Activated T-cell treated with anti-CD3 and anti-CD28 coated beads, Interleukin-2, amount 50 U/mL, for 48 hours (primary cell): ENCODE results near the gene SNX6.
A peak's percentile ranks its signal among the peaks of the same experiment; 100 is the strongest.
"Not testable (repeated sequence)": the region's sequence is repeated elsewhere in the genome, so short reads cannot be mapped to it uniquely, and the experiment has no call there.

Experiments
- DNase-seq, 2 experiments: peaks; one replicate each; pipeline ENCODE4 v3.0.0-alpha.2; 2020

The SNX6 gene

DNA sequence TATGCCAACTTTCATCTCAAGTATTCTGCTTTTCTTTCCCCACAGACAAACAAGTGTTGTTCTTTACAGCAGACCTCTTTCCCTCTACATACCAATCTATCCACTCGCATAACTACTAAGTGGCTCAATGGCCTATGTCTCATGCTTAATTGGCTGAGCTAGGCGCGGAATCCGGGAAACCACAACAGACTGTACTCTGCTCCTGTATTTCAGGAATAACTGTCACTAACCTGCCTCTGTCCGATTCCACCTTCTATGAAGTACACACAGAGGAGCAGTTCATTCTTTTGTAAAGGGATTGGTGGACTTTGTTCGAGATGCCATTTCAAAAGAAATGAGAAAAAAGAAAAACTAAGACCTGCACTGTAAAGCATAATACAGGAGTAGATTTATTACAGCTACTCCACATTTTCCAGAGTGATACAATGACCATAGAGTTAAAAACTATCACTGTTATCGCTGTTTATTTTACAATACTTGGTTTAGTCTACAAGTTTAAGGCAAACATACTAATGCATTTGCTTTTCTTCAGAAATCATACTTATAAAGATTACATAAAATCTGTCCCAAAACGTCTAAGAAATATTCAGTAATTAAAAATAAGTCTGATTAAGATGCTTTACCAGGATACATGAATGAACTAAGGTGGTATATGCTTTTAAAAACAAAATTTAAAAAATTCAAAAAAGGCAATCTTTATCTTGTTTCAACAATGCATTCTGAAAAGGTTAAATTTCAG lies 67.7 kb downstream of the SNX6 start:
- DNase-seq = not testable (repeated sequence)

DNA sequence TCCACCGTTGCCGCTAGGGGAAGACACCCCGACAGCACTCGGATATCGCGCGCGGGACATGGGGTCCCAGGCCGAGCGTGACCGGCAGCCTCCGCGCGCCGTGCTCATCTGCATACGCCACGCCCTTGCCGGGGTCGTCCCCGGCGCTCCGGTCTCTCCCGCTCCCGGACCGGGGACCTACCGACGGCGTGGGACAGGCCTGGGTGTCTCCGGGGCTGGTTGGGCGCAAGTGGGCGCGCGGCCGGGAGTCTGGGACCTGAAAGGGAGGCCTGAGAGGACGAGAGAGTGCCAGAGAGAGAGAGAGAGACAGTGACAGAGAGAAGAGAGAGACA lies 73.5 kb downstream of the SNX6 start:
- not testable (repeated sequence) for DNase-seq

DNA sequence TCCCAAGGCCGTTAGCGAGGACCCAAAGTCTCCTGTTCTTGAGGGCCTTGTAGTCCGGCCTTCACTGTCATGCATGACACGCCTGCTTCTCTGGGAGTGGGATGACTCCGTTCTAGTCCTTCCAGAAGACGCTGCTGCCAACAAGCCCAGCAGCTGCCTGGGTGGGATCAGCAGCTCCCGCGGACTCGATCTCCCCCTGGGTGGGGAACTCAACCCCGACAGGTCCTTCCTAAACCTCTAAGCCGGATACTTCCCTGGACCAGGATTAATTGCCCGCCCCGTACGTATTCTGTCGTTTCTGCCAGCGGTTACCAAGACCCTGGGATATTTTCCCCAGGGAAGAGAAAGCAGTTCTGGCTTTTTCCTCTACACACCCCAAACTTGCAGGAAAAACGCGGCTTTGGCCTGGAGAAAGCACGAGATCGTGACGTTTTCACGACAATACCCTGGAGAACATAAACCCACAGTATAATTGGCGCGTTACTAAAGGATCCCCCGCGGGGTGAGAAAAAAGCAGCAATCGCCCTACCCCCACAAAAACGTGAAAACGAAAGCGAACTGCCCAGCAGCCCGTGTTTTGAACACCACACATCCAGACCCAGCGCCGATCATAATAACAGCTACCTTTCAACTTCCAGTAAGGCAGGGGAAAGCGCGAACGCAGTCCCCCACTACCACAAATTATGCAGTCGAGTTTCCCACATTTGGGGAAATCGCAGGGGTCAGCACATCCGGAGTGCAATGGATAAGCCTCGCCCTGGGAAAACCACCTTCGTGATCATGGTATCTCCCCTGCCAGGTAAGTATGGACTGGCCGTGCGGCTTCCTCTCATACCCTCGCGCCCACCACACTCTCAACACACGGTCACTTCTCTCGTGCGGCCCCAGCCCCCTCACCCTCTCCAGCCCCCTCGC lies 74.1 kb downstream of the SNX6 start:
- not testable (repeated sequence) for DNase-seq

DNA sequence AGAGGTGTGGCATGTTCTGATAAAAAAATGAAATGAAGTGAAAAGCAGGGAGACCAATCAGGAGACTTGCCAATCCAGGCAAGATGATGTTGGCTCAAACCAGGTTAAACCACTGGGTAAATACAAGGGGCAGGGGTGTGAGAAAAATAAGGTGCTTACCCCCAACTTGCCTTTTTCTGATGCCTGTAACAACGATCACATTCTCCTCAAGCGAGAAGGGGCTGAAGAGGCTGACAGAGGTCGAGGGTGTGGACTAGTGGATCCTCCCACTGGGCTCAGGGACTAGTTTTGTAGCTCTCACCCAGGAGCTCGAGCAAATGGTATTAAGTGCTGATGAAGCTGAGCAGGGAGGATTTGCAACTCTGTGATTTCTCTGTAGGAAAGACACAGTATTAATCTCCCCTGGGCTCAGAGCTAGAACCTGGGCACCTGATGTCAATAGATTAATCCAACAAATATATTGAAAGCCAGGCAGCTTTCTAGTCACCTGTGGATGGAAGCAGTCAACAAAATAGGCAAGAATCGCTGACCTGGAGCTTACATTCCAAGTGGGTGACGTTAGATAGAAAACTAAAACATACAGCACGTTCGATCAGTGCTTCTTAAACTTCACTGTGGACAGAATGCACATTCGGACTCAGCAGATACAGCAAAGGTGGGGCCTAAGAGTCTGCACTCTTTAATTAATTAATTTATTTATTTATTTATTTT lies 75.3 kb downstream of the SNX6 start:
- peak in 1 of 2 experiments; percentile 28 for DNase-seq

DNA sequence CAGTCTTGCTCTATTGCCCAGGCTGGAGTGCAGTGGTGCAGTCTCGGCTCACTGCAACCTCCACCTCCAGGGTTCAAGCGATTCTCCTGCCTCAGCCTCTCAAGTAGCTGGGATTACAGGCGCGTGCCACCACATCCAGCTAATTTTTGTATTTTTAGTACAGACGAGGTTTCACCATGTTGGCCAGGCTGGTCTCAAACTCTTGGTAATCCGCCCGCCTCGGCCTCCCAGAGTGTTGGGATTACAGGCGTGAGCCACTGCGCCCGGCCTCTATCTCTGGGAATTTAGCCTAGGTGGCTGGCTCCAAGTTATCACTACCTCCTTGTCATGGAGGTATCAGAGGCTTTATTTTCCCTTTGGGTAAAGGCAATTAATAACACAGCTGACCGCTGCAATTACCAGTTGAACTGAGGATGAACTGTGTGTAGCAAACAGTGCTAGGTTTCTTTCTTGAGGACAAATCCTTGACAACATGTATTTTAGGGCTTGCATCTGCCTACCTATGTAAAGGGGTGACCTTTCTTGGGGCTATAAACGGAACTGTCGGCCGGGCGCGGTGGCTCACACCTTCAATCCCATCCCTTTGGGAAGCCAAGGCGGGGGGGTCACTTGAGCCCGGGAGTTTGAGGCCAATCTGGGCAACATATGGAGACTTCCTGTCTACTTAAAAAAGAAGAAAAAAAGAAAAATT lies 80.5 kb downstream of the SNX6 start:
- DNase-seq = not testable (repeated sequence)

DNA sequence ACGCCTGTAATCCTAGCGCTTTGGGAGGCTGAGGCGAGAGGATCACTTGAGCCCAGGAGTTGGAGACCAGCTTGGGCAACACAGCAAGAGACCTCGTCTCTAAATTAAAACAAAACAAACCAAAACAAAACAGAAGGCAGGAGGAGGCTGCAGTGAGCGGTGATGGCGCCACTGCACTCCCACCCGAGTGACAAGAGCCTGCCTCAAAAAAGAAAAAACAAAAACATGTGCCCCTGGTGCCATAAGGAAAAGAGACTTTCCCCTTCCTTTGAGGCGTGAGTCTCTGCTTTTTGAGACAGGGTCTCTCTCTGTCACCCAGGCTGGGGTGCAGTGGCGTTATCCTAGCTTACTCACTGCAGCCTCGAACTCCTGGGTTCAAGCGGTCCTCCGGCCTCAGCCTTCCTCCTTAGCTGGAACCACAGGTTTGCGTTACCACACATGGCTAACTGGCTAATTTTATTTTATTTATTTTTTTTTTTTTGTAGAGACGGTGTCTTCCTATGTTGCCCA lies 81.4 kb downstream of the SNX6 start:
- DNase-seq = no peak

DNA sequence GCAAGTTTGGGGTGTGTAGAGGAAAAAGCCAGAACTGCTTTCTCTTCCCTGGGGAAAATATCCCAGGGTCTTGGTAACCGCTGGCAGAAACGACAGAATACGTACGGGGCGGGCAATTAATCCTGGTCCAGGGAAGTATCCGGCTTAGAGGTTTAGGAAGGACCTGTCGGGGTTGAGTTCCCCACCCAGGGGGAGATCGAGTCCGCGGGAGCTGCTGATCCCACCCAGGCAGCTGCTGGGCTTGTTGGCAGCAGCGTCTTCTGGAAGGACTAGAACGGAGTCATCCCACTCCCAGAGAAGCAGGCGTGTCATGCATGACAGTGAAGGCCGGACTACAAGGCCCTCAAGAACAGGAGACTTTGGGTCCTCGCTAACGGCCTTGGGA lies 82.8 kb downstream of the SNX6 start:
- not testable (repeated sequence) for DNase-seq

DNA sequence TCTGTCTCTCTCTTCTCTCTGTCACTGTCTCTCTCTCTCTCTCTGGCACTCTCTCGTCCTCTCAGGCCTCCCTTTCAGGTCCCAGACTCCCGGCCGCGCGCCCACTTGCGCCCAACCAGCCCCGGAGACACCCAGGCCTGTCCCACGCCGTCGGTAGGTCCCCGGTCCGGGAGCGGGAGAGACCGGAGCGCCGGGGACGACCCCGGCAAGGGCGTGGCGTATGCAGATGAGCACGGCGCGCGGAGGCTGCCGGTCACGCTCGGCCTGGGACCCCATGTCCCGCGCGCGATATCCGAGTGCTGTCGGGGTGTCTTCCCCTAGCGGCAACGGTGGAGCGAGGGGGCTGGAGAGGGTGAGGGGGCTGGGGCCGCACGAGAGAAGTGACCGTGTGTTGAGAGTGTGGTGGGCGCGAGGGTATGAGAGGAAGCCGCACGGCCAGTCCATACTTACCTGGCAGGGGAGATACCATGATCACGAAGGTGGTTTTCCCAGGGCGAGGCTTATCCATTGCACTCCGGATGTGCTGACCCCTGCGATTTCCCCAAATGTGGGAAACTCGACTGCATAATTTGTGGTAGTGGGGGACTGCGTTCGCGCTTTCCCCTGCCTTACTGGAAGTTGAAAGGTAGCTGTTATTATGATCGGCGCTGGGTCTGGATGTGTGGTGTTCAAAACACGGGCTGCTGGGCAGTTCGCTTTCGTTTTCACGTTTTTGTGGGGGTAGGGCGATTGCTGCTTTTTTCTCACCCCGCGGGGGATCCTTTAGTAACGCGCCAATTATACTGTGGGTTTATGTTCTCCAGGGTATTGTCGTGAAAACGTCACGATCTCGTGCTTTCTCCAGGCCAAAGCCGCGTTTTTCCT lies 83.4 kb downstream of the SNX6 start:
- DNase-seq = not testable (repeated sequence)

DNA sequence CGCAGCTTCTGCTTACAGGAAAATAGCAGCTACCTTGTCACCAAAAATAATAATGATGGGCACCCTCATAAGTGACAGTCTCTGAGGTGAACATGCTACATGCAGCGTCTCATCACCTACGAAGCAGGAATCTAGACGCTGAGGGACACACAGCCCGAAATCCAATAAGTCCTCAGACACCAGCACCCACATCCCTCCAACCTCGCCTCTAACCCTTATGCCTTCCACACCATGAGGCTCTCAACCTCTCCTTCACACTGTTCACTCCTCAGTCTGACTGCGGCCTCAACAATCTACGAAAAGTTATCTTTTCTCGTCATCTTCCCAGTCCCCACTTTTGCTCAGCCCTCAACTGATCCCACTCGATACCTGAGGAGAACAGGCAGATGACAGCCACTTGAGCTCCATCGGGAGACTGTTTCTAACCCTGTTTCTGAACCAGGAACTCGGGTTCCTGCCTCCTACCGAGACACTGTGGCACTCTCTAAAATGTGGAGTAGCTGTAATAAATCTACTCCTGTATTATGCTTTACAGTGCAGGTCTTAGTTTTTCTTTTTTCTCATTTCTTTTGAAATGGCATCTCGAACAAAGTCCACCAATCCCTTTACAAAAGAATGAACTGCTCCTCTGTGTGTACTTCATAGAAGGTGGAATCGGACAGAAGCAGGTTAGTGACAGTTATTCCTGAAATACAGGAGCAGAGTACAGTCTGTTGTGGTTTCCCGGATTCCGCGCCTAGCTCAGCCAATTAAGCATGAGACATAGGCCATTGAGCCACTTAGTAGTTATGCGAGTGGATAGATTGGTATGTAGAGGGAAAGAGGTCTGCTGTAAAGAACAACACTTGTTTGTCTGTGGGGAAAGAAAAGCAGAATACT lies 89.5 kb downstream of the SNX6 start:
- DNase-seq = not testable (repeated sequence)

DNA sequence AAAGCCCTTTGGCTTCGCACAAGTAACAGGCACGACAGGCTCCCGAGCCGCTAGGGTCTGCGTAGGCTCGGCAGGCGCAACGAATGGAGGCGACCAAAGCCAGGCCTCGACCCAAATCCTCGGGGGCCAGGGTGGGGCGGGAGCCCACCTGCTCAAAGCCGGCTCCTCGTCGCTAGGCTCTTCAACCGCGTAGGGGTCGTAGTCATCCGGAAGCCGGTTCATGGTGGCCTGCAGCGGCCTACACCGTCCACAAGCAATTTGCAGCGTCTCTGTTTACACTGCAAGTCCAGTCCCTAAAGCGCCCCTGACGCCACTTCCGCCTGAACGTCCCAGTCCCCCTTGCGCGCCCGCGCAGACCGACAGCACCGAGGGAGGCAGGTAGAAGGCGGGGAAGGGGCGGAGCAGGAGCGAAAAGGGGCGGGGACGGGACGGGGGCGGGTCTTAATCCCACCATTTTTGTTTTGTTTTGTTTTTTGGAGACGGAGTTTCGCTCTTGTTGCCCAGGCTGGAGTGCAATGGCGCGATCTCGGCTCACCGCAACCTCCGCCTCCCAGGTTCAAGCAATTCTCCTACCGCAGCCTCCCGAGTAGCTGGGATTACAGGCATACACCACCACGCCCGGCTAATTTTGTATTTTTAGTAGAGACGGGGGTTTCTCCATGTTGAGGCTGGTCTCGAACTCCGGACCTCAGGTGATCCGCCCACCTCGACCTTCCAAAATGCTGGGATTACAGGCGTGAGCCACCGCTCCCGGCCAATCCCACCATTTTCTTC lies 90.4 kb downstream of the SNX6 start, which contains the start of gene EAPP:
Gene EAPP (minus strand): TSS at position 295 of the 774 bp plus-strand sequence. CDS start 73 bp downstream, at position 222.
- DNase-seq = peak; percentile 95 to 96

DNA sequence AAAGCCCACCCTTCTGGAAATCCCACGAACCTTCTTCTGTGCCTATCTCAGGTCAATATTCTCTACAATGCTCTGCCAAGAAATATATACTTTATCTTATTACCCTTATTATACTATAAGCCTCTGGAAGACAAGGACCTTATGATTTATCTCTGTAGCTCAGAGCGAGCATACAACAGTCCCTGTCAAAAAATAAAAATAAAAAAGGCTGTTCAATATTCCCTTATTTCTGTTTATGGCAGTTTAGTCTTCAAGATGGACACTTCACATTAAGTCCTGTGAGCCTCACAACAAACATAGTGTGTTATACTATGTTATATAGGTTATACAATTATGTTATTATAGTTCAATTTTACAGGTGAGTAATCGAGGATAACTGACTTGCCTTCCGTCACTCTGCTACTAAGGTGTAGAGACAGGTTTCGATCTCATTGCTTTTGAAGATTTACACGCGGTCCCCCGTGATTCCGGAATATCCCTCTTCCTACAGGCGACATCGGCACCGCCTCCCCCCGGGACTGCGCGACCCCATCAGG lies 91.0 kb downstream of the SNX6 start:
- DNase-seq = no peak

DNA sequence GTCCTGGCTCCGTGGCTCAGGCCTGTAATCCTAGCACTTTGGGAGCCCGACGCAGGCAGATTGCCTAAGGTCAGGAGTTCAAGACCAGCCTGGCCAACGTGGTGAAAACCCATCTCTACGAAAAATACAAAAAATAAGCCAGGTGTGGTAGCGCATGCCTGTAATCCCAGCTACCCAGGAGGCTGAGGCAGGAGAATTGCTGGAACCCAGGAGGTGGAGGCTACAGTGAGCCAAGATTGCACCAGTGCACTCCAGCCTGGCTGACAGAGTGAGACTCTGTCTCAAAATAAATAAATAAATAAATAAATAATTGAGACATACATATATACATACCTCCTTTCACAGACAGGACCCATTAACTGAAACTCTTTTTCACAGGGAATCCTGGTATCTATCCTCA lies 91.9 kb downstream of the SNX6 start:
- DNase-seq = not testable (repeated sequence)

DNA sequence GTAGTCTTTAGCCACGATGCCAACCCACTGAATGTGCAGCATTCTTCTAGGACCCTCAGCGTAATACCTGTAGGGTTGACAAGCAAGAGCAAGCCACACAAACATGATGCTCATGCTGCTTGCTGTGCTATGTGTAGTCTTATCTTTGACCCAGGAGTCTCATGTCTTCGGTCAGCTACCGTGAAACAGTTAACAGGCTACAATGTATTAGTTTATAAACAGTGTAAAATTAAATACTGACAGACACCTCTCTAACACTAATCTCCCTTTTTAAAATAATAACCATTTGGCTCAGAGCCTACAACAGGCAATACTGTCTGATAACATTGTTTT lies 92.3 kb downstream of the SNX6 start:
- no peak for DNase-seq

DNA sequence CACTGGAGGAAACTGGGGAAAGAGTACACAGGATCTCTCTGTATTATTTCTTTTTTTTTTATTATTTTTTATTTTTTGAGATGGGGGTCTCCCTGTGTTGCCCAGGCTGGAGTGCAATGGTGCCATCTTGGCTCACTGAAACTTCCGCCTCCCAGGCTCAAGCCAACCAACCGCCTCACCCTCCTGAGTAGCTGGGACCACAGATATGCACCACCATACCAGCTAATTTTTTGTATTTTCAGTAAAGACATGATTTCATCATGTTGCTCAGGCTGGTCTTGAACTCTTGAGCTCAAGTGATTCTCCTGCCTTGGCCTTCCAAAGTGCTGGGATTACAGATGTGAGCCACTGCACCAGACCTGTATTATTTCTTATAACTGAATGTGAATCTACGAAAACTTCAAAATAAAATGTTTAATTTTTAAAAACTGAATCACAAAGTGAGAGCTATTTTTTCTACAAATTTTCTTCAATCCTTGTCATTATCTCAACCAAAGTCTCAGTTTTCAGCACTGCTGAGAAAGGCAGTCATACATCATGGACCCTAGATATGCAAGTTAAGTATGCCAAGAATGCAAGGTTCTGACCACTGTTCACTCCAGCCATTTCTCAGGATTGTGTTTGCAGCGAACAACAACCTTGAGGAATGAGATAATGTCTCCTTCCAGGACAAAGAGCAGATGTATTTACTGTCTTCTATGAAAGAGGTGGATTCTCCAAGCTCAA lies 92.8 kb downstream of the SNX6 start:
- DNase-seq = no peak

DNA sequence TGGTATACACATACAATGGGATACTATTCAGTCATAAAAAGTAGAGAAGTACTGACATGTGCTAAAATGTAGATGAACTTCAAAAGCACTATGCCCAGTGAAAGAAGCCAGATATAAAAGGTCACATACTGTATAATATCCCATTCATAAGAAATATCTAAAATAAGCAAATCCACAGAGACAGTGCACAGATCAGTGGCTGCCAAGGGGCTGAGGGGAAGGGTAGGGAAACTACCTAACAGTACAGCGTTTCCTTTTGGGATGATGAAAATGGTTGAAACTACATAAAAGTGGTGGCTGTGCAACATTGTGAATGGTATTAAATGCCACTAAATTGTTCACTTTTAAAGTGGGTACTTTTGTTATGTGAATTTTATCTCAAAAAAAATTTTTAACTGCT lies 102.4 kb downstream of the SNX6 start:
- no peak for DNase-seq

DNA sequence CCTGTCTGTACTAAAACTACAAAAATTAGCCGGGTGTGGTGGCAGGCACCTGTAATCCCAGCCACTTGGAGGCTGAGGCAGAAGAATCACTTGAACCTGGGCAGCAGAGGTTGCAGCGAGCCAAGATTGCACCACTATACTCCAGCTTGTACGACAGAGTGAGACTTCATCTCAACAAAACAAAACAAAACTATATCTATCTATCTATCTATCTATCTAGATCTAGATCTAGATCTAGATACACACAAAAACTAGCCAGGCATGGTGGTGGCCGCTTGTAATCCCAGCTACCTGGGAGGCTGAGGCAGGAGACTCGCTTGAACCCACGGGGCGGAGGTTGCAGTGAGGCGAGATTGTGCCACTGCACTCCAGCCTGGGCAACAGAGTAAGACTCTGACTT lies 105.7 kb downstream of the SNX6 start:
- not testable (repeated sequence) for DNase-seq

DNA sequence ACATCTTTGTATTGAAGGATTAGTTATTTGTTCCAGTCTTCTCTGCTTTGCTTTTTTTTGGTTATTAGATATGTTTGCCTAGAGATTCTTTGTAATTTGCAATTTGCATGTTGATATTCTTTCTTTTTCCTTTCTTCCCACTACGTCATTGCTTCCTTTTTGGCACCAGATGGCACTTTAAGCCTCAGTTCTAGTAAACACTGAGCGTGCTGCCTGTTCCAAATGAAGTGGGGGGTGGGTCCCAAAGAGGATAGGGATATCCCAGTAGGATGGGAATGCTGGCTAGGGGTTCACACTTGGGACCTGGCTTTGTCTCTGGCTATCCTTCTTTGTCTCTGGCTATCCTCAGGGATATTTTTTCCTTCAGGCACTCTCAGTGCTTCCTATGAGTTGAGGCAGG lies 107.5 kb downstream of the SNX6 start:
- no peak for DNase-seq

DNA sequence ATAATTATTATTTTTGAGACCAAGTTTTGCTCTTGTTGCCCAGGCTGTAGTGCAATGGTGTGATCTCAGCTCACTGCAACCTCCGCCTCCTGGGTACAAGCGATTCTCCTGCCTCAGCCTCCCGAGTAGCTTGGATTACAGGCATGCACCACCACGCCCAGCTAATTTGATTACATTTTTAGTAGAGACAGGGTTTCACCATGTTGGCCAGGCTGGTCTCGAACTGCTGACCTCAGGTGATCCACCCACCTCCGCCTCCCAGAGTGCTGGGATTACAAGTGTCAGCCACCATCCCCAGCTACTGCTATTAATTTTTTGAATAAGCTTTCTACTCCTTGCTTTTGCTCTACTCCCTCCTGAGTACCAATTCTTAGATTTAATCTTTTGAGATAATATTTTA lies 108.9 kb downstream of the SNX6 start:
- not testable (repeated sequence) for DNase-seq
